ENCODE measurements around the gene MASTL. TPM values are rescaled to one million over a fixed set of nuclear protein-coding genes. Genes with fewer than 3 reads are reported as not detected.

Gene MASTL
- total and polyA plus RNA-seq, 2 donors (not counting 1 experiment from before 2014, with no cell fraction given) = 7.6 to 12.4 TPM

DNA sequence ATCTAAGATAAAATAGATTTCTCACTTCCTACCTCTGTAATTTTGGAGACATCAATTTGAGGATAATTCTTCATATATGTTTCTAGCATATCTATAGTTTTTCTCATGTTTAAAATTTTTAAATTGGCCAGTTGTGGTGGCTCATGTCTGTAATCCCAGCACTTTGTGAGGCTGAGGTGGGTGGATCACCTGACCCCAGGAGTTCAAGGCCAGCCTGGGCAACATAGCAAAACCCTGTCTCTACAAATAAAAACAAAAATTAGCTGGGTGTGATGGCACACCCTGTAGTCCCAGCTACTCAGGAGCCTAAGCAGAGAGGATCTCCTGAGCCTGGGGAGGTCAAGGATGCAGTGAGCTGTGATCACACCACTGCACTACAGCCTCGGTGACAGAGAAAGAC is 80.6 kb downstream of the MASTL start:
- Histone ChIP-seq H3K4me1 (ENCODE audit: control insufficient read depth in 2 of 2, insufficient read depth in 2 of 2, low read length in 2 of 2) (peaks cover 5 to 12% of the 10 kb centered on the region in 2 donors), H3K4me2 (replicated peaks; ENCODE audit: low read depth, low read length, poor library complexity, severe bottlenecking) (no peak overlapping the region), H3K79me2 (ENCODE audit: control insufficient read depth, insufficient read depth, low read length) (peaks cover 56% of the 10 kb centered on the region), H3K27ac (ENCODE audit: low read length in 2 of 2) (no peak overlapping the region), H4K20me1 (ENCODE audit: control insufficient read depth, insufficient read depth, low read length, poor library complexity, severe bottlenecking) (no peaks in the 10 kb centered on the region), H3K9me3 (ENCODE audit: control extremely low read depth in 1 of 3, control insufficient read depth in 2 of 3, insufficient read depth in 1 of 3, low read length in 2 of 3) (no peaks in the 10 kb centered on the region), H3K4me3 (ENCODE audit: control extremely low read depth in 1 of 5, extremely low read depth in 1 of 5, insufficient read depth in 1 of 5, low read depth in 2 of 5, low read length in 4 of 5) (no peak overlapping the region), H3K27me3 (replicated peaks in 1 of 4; ENCODE audit: control extremely low read depth in 1 of 4, control insufficient read depth in 3 of 4, insufficient read depth in 4 of 4, low read length in 3 of 4) (no peaks in the 10 kb centered on the region), H2AFZ (ENCODE audit: insufficient read depth, low read depth, low read length, poor library complexity, severe bottlenecking) (no peak overlapping the region), H3K36me3 (replicated peaks in 1 of 2; ENCODE audit: control extremely low read depth in 1 of 2, control insufficient read depth in 1 of 2, extremely low read depth in 1 of 2, insufficient read depth in 2 of 2, low read length in 1 of 2) (peaks cover 3 to 11% of the 10 kb centered on the region in 2 experiments), H3K9ac (ENCODE audit: low read length) (no peak overlapping the region)
- Mint-ChIP-seq H3K4me3 (no peak overlapping the region), H3K27me3 (no peaks in the 10 kb centered on the region), H3K9me3 (ENCODE audit: insufficient read depth) (no peaks in the 10 kb centered on the region), H3K27ac (no peak overlapping the region), H3K4me1 (peaks cover 17% of the 10 kb centered on the region)
- ATAC-seq (ENCODE audit: low read depth) = no peak
- TF ChIP-seq, protein P1, sequence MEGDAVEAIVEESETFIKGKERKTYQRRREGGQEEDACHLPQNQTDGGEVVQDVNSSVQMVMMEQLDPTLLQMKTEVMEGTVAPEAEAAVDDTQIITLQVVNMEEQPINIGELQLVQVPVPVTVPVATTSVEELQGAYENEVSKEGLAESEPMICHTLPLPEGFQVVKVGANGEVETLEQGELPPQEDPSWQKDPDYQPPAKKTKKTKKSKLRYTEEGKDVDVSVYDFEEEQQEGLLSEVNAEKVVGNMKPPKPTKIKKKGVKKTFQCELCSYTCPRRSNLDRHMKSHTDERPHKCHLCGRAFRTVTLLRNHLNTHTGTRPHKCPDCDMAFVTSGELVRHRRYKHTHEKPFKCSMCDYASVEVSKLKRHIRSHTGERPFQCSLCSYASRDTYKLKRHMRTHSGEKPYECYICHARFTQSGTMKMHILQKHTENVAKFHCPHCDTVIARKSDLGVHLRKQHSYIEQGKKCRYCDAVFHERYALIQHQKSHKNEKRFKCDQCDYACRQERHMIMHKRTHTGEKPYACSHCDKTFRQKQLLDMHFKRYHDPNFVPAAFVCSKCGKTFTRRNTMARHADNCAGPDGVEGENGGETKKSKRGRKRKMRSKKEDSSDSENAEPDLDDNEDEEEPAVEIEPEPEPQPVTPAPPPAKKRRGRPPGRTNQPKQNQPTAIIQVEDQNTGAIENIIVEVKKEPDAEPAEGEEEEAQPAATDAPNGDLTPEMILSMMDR (IDR thresholded peaks at IDR 0.05) = no peak
- no peak for TF ChIP-seq EZH2 (IDR thresholded peaks at IDR 0.05; ENCODE audit: borderline replicate concordance, insufficient read depth, low read depth, low read length, poor library complexity, severe bottlenecking)
- DNase-seq = no peak
- no CpG with 5 or more reads among the region's 1 CpG for WGBS (ENCODE audit: insufficient coverage)
- ChIA-PET POLR2A (interaction anchor here (1.0 kb wide), 1 partner anchor 12 kb away, joined by 3 read pairs; no protein-coding TSS in a partner anchor), CTCF (interaction anchor here (0.6 to 2.2 kb wide), 5 partner anchors 8 to 950 kb away, joined by 3 to 18 read pairs (median 3); no protein-coding TSS in a partner anchor)
- intact Hi-C loops (cut with micrococcal nuclease) = no loop called here

Small RNA genes within 50 kb of the gene (small RNA-seq; reads per million reads assigned to genes)
- 1.5 reads per million for gene RNU2-24P (ENCODE audit: insufficient read length, low read depth, low replicate concordance)
- gene RNU7-12P (ENCODE audit: insufficient read length, low read depth, low replicate concordance) = not detected

Other genes starting within 250 kb of the MASTL start
- gene ANKRD26, start 54.9 kb upstream of the MASTL start, total RNA-seq = 10.5 and 13.5 TPM in 2 replicates
- 0.67 and 1.3 TPM in 2 replicates for gene ANKRD26, start 54.9 kb upstream of the MASTL start, polyA plus RNA-seq
- 81.4 and 84.9 TPM in 2 replicates for gene YME1L1, start 968 bp upstream of the MASTL start, total RNA-seq
- gene YME1L1, start 968 bp upstream of the MASTL start, polyA plus RNA-seq = 21.7 and 32.3 TPM in 2 replicates
- 24.0 and 27.4 TPM in 2 replicates for gene ACBD5, start 85.4 kb downstream of the MASTL start, total RNA-seq
- gene ACBD5, start 85.4 kb downstream of the MASTL start, polyA plus RNA-seq = 8.2 and 18.2 TPM in 2 replicates